Nasal cavity respiratory epithelium epithelial cell of viscerocranial mucosa (primary cell): Measurements from ENCODE around the gene CCDC60. TPM values are rescaled to one million over a fixed set of nuclear protein-coding genes. Genes with fewer than 3 reads are reported as not detected.

Experiments used
- total RNA-seq: library from RNA; depleted of rRNA; stranded (reverse); fragments of >200 nt; gene quantifications from 2 replicates; pipeline ENCODE4 v1.2.3, GENCODE V29; 2014

Gene CCDC60
- total RNA-seq, result 1.4 TPM in 1 of 2 replicates, not detected in the other

GRCh38 chr12:119334430-119335170 lies at the start of gene CCDC60:
Gene CCDC60 (plus strand): TSS chr12:119334729. CDS start chr12:119335177, 448 bp downstream.

Other genes starting within 250 kb of the CCDC60 start
- gene HSPB8, start 155.8 kb upstream of the CCDC60 start, total RNA-seq, result 2.7 and 12.8 TPM in 2 replicates